ENCODE measurements around the gene ARL6IP1. TPM values are rescaled to one million over a fixed set of nuclear protein-coding genes. Genes with fewer than 3 reads are reported as not detected.
"Not testable (repeated sequence)": the region's sequence is repeated elsewhere in the genome, so short reads cannot be mapped to it uniquely, and the experiment has no call there.

ARL6IP1 gene
- total RNA-seq, 1 donor from 2014 or later = 473 TPM

- peak; percentile 2 to 4 for DNase-seq (ENCODE audit: low read depth in 2 of 2)
These were observed 41.5 kb downstream of the ARL6IP1 start for GRCh38 chr16:18759598-18760520.

- DNase-seq (ENCODE audit: low read depth in 2 of 2) = not testable (repeated sequence)
These were observed 43.2 kb downstream of the ARL6IP1 start for GRCh38 chr16:18757960-18758660.

GRCh38 chr16:18756639-18757038 is 44.7 kb downstream of the ARL6IP1 start:
- DNase-seq (ENCODE audit: low read depth in 2 of 2) = not testable (repeated sequence)

GRCh38 chr16:18742870-18743269 is 58.5 kb downstream of the ARL6IP1 start:
- peak in 1 of 2 donors; percentile 11 for DNase-seq (ENCODE audit: low read depth in 2 of 2)

Other genes starting within 250 kb of the ARL6IP1 start
- gene NOMO2, start 239.5 kb downstream of the ARL6IP1 start, total RNA-seq = 98.6 and 153 TPM in 2 replicates
- 1,241 and 1,560 TPM in 2 replicates for gene RPS15A, start 11.2 kb downstream of the ARL6IP1 start, total RNA-seq
- gene SMG1, start 124.9 kb upstream of the ARL6IP1 start, total RNA-seq = 39.9 and 49.8 TPM in 2 replicates
- 2.2 and 3.7 TPM in 2 replicates for gene TMC7, start 182.4 kb upstream of the ARL6IP1 start, total RNA-seq

Measured in dermis microvascular lymphatic vessel endothelial cell (primary cell).